A549 (cell line): ENCODE data around the gene COL4A6. TPM values are rescaled to one million over a fixed set of nuclear protein-coding genes. Genes with fewer than 3 reads are reported as not detected.

Source experiments
- ATAC-seq, 2 experiments: fragments of 200-7000 bp in 1 of 2; fragments of >200 bp in 1 of 2; cut with Nextera tagmentation in 1 of 2; cut with Tn5 transposase in 1 of 2; 3 replicates each; pipeline versions ENCODE4 v1.8.0 to v1.9.1; 2018 to 2020; ENCODE audit warnings: mild to moderate bottlenecking in 1 of 2, moderate library complexity in 1 of 2
- CTCF ChIA-PET: fragments of 300-600 bp; sonication (Branson Sonifier 250); formaldehyde crosslinking; extraction: SDS; loops from one replicate; lab custom pipeline; 2021; ENCODE audit warnings: antibody characterized with exemption, inconsistent platforms; lab: Yijun Ruan, JAX
- POLR2A ChIA-PET: fragments of 350-600 bp; formaldehyde crosslinking; extraction: SDS; loops from one replicate; lab custom pipeline; 2021; ENCODE audit warnings: antibody characterized with exemption, inconsistent platforms; lab: Yijun Ruan, JAX
- DNase-seq, 2 experiments: peaks; one replicate each; pipeline versions ENCODE4 v3.0.0 to v3.0.0-alpha.2; 2011 to 2016; ENCODE audit warnings: low read depth in 1 of 2, low spot score in 1 of 2
- FAIRE-seq: peaks from 2 replicates; lab custom pipeline; 2011; peaks lifted over from hg19 to GRCh38; lab: Jason Lieb, UNC
- H3K27ac ChIP-seq, 2 experiments: fragments of >200 bp; sonication (Bioruptor Twin); formaldehyde crosslinking; 3 replicates each; pipeline ENCODE4 v1.5.1; 2016 to 2017
- H3K4me1 ChIP-seq: fragments of >200 bp; sonication (Bioruptor Twin); formaldehyde crosslinking; 3 replicates; pipeline ENCODE4 v1.6.1; 2016
- H3K4me2 ChIP-seq: fragments of >200 bp; sonication (Bioruptor Twin); formaldehyde crosslinking; 3 replicates; pipeline ENCODE4 v1.6.1; 2016
- H3K4me3 ChIP-seq: fragments of >200 bp; sonication (Bioruptor Twin); formaldehyde crosslinking; 3 replicates; pipeline ENCODE4 v1.5.1; 2016
- H3K9me3 ChIP-seq: fragments of >200 bp; sonication (Bioruptor Twin); formaldehyde crosslinking; 3 replicates; pipeline ENCODE4 v1.6.1; 2016
- ATOH8 ChIP-seq: fragments of 250-450 bp; sonication (Bioruptor Pico); IDR thresholded peaks from 2 replicates; pipeline ENCODE4 v1.5.0; 2020; ENCODE audit warnings: low read depth, mild to moderate bottlenecking, moderate library complexity
- BHLHE40 ChIP-seq: IDR thresholded peaks from 2 replicates; pipeline ENCODE4 v1.6.1; 2012; ENCODE audit warnings: low read depth, low read length, inconsistent platforms
- CBX2 ChIP-seq: fragments of 200-600 bp; sonication (generic); IDR thresholded peaks from 2 replicates; pipeline ENCODE4 v1.6.1; 2016; ENCODE audit warnings: low read depth, mild to moderate bottlenecking, borderline replicate concordance
- CBX8 ChIP-seq: fragments of 200-600 bp; sonication (generic); IDR thresholded peaks from 2 replicates; pipeline ENCODE4 v1.6.1; 2016
- CHD4 ChIP-seq: fragments of 200-600 bp; sonication (generic); IDR thresholded peaks from 2 replicates; pipeline ENCODE4 v1.6.1; 2016; ENCODE audit warnings: antibody characterized with exemption, mild to moderate bottlenecking, borderline replicate concordance
- EHF ChIP-seq: fragments of 250-450 bp; sonication (Bioruptor Pico); IDR thresholded peaks from 2 replicates; pipeline ENCODE4 v1.5.0; 2020; ENCODE audit warnings: mild to moderate bottlenecking
- EHMT2 ChIP-seq: fragments of 200-600 bp; sonication (generic); IDR thresholded peaks from 2 replicates; pipeline ENCODE4 v1.6.1; 2016; ENCODE audit warnings: antibody characterized with exemption, low read depth, mild to moderate bottlenecking, moderate library complexity
- EP300 ChIP-seq, 2 experiments: fragments of >200 bp; sonication (Bioruptor Twin); formaldehyde crosslinking; IDR thresholded peaks; 2 replicates in 1 of 2; 3 replicates in 1 of 2; pipeline ENCODE4 v1.6.1; 2016 to 2017
- FOSB ChIP-seq: fragments of 250-450 bp; sonication (Bioruptor Pico); IDR thresholded peaks from 2 replicates; pipeline ENCODE4 v1.5.0; 2020; ENCODE audit warnings: mild to moderate bottlenecking, moderate library complexity
- HOXA7 ChIP-seq: fragments of 250-450 bp; sonication (Bioruptor Pico); IDR thresholded peaks from 2 replicates; pipeline ENCODE4 v1.5.0; 2020; ENCODE audit warnings: mild to moderate bottlenecking, moderate library complexity
- JUN ChIP-seq, 2 experiments: fragments of >200 bp; sonication (Bioruptor Twin); formaldehyde crosslinking; IDR thresholded peaks; 2 replicates in 1 of 2; 3 replicates in 1 of 2; pipeline ENCODE4 v1.6.1; 2016 to 2017
- MAX ChIP-seq: IDR thresholded peaks from 2 replicates; pipeline ENCODE4 v1.6.1; 2012
- NPAS2 ChIP-seq: fragments of 250-450 bp; sonication (Bioruptor Pico); IDR thresholded peaks from 2 replicates; pipeline ENCODE4 v1.8.0; 2022; ENCODE audit warnings: mild to moderate bottlenecking, moderate library complexity, borderline replicate concordance
- NR3C1 ChIP-seq: fragments of >200 bp; sonication (Bioruptor Twin); formaldehyde crosslinking; IDR thresholded peaks from 3 replicates; pipeline ENCODE4 v1.6.1; 2017
- PHF8 ChIP-seq: fragments of 200-600 bp; sonication (generic); IDR thresholded peaks from 2 replicates; pipeline ENCODE4 v1.6.1; 2016; ENCODE audit warnings: low read depth, mild to moderate bottlenecking, antibody characterized with exemption, moderate library complexity, borderline replicate concordance
- POLR2AphosphoS2 ChIP-seq: conservative IDR thresholded peaks from 2 replicates; pipeline ENCODE4 v1.6.1; 2012; ENCODE audit warnings: low read length, improper control_type of control experiment, inconsistent platforms
- RAD21 ChIP-seq, 2 experiments: fragments of >200 bp in 1 of 2; sonication (Bioruptor Twin) in 1 of 2; formaldehyde crosslinking in 1 of 2; IDR thresholded peaks in 1 of 2; conservative IDR thresholded peaks in 1 of 2; 2 replicates in 1 of 2; 3 replicates in 1 of 2; pipeline ENCODE4 v1.6.1; 2012 to 2018; ENCODE audit warnings: inconsistent platforms in 1 of 2
- RARB ChIP-seq: fragments of 250-450 bp; sonication (Bioruptor Pico); IDR thresholded peaks from 2 replicates; pipeline ENCODE4 v1.8.0; 2021; ENCODE audit warnings: mild to moderate bottlenecking, moderate library complexity
- RCOR1 ChIP-seq: fragments of 150-350 bp; IDR thresholded peaks from 2 replicates; pipeline ENCODE4 v1.6.1; 2014; ENCODE audit warnings: antibody characterized with exemption, low read length, low read depth
- RFX5 ChIP-seq: fragments of 450-650 bp; IDR thresholded peaks from 2 replicates; pipeline ENCODE4 v1.7.1; 2014; ENCODE audit warnings: antibody characterized with exemption, mild to moderate bottlenecking, moderate library complexity
- RNF2 ChIP-seq: fragments of 200-600 bp; sonication (generic); IDR thresholded peaks from 2 replicates; pipeline ENCODE4 v1.6.1; 2016; ENCODE audit warnings: low read depth, mild to moderate bottlenecking, antibody characterized with exemption, moderate library complexity, borderline replicate concordance
- SMC3 ChIP-seq: fragments of >200 bp; sonication (Bioruptor Twin); formaldehyde crosslinking; IDR thresholded peaks from 3 replicates; pipeline ENCODE4 v1.6.1; 2018; ENCODE audit warnings: inconsistent platforms
- TP53 ChIP-seq: fragments of 250-450 bp; sonication (Bioruptor Pico); IDR thresholded peaks from 2 replicates; pipeline ENCODE4 v1.5.0; 2021; ENCODE audit warnings: mild to moderate bottlenecking, moderate library complexity
- USF2 ChIP-seq: fragments of 450-650 bp; IDR thresholded peaks from 2 replicates; pipeline ENCODE4 v1.6.1; 2014; ENCODE audit warnings: antibody characterized with exemption
- ZC3H11A ChIP-seq: fragments of 450-650 bp; IDR thresholded peaks from 2 replicates; pipeline ENCODE4 v1.6.1; 2014; ENCODE audit warnings: antibody characterized with exemption, mild to moderate bottlenecking
- ZFP36 ChIP-seq: fragments of 450-650 bp; IDR thresholded peaks from 2 replicates; pipeline ENCODE4 v1.6.1; 2014; ENCODE audit warnings: borderline replicate concordance; ENCODE audit not compliant: partially characterized antibody
- ZNF302 ChIP-seq: fragments of 250-450 bp; sonication (Bioruptor Pico); IDR thresholded peaks from 2 replicates; pipeline ENCODE4 v1.9.0; 2021; ENCODE audit warnings: inconsistent platforms, mild to moderate bottlenecking, moderate library complexity
- WGBS: methylation state at CpG from one replicate; pipeline ENCODE4 v1.1.6; 2017; ENCODE audit errors: missing lambda C conversion rate; 5-methylcytosine and 5-hydroxymethylcytosine counted together
- polyA plus RNA-seq, 4 experiments: library from polyadenylated mRNA; depleted of rRNA in 3 of 4; stranded (reverse); fragments of >200 nt; fragmentation: RNase III in 1 of 4; extraction: RNeasy Plus Mini Kit Qiagen cat#74134 plus additional on column Dnase treatment in 1 of 4; gene quantifications; 2 replicates in 3 of 4; 3 replicates in 1 of 4; pipeline ENCODE4 v1.2.3, GENCODE V29; 2011 to 2017
- TF ChIP-seq, protein P1 (sequence below): fragments of >200 bp; sonication (Bioruptor Twin); formaldehyde crosslinking; IDR thresholded peaks from 2 replicates; pipeline ENCODE4 v1.6.1; 2016

COL4A6 gene
- polyA plus RNA-seq, 2 of the 4 experiments (the other 2 are of a cell fraction) = 13.0 to 19.8 TPM

DNA sequence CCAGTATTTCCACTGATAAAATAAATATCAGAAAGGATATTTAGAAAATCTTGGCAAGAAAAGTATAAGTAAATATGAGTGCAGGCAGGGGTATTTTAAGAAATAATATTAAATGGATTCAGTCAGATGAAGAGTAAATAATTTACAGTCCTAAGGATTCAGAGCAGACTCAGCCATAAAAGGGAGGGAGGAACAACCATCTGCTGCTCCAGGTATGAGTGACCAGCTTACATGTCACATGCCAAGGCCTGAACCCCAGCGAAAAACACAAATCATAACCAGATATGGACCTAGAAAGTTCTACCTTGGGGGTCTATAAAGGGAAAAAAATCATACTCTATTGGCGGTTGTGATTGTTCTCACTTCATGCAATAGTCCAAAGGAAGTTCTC lies 166.8 kb downstream of the COL4A6 start:
- WGBS = 36% methylated on average over 2 of the region's 2 CpGs
- FAIRE-seq = peak; percentile 68
- peaks cover 19% of the 10 kb centered on the region; the same call in 1 of the 3 replicates for H3K4me1 ChIP-seq

DNA sequence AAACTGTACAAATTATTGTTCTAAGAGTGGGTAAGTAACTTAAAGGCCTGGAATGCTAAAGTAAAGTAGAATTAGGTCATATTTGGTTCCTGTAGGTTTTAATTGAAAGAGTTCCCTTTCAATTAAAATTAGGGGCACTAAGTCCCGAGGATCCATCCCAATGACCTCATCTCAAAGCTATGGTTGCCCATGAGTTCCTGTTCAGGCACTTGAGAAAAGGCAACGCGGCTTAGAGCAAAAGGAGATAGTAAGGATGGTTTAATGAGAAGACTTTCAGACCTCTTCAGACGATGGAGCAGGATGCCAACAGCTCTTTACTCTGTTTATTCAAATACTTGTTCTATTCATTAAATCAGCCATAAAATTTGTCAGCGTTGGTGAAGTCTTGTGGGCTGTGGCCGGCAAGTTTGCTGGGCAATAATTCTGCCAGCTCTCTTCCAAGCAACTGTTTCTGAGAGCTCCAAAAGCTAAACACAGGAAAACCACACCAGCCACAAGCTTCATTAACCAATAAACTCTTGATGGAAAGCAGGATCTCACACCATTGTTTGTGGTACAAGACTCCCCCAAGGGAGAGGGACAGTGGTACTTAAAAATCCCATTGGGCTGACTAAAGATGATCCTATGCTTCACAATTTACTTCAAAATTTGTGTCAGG lies 167.4 kb downstream of the COL4A6 start:
- Histone ChIP-seq H3K4me2 (no peak overlapping the region; the same call in 2 of the 3 replicates), H3K4me1 (peaks cover 19% of the 10 kb centered on the region; the same call in 1 of the 3 replicates), H3K27ac (peak overlapping the region in 1 of 2 experiments; percentile 20; a peak in 2 of 6 replicates), H3K9me3 (no peaks in the 10 kb centered on the region), H3K4me3 (no peak overlapping the region)
- FAIRE-seq = no peak
- WGBS = 73% methylated on average over 6 of the region's 6 CpGs
- CTCF ChIA-PET = interaction anchor here (0.6 to 1.4 kb wide), 2 partner anchors 14 to 266 kb away, joined by 3 read pairs; no protein-coding TSS in a partner anchor
- ATAC-seq = no peak
- POLR2A ChIA-PET = no interaction called here
- TF ChIP-seq CBX8 = no peak
- no peak for TF ChIP-seq RAD21 (conservative IDR thresholded peaks at IDR 0.05 in 1 of 2, IDR thresholded peaks at IDR 0.05 in 1 of 2)
- TF ChIP-seq, protein P1, sequence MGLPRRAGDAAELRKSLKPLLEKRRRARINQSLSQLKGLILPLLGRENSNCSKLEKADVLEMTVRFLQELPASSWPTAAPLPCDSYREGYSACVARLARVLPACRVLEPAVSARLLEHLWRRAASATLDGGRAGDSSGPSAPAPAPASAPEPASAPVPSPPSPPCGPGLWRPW = no peak
- TF ChIP-seq JUN (IDR thresholded peaks at IDR 0.05) = no peak
- TF ChIP-seq NPAS2 (CRISPR knock-in tag) = no peak
- no peak for TF ChIP-seq RCOR1
- no peak for TF ChIP-seq TP53 (CRISPR knock-in tag)
- TF ChIP-seq BHLHE40 = no peak
- no peak for TF ChIP-seq RFX5
- TF ChIP-seq ZNF302 (CRISPR knock-in tag) = no peak
- TF ChIP-seq EP300 (IDR thresholded peaks at IDR 0.05) = no peak
- TF ChIP-seq POLR2AphosphoS2 = no peak
- TF ChIP-seq USF2 = no peak
- TF ChIP-seq CHD4 = no peak
- TF ChIP-seq RNF2 = no peak
- no peak for TF ChIP-seq FOSB (CRISPR knock-in tag)
- no peak for TF ChIP-seq SMC3
- no peak for TF ChIP-seq RARB (CRISPR knock-in tag)
- DNase-seq = no peak

More for the DNA sequence above, 166.8 kb downstream of the COL4A6 start:
- TF ChIP-seq TP53 (CRISPR knock-in tag) = no peak
- no peak for TF ChIP-seq ATOH8
- TF ChIP-seq NPAS2 (CRISPR knock-in tag) = no peak
- TF ChIP-seq ZC3H11A = no peak
- no peak for TF ChIP-seq CBX2
- TF ChIP-seq EHF (CRISPR knock-in tag) = no peak
- TF ChIP-seq HOXA7 (CRISPR knock-in tag) = no peak
- TF ChIP-seq MAX = no peak
- TF ChIP-seq ZFP36 = no peak
- no peak for TF ChIP-seq NR3C1
- TF ChIP-seq EHMT2 = no peak
- no peak for TF ChIP-seq CHD4
- TF ChIP-seq PHF8 = no peak
- TF ChIP-seq RNF2 = no peak
- TF ChIP-seq, all 56 proteins: peak for 0
- DNase-seq (no peak), ATAC-seq (no peak)
- ChIA-PET POLR2A (no interaction called here), CTCF (interaction anchor here (0.6 kb wide), 1 partner anchor 266 kb away, joined by 3 read pairs; no protein-coding TSS in a partner anchor)
- Histone ChIP-seq H3K4me2 (peak overlapping the region; percentile 33; the same call in 2 of the 3 replicates), H3K27ac (no peak overlapping the region), H3K9me3 (no peaks in the 10 kb centered on the region), H3K4me3 (no peak overlapping the region)
